Left lung (tissue), 10 donors: ENCODE measurements around the gene MYF6. TPM values are rescaled to one million over a fixed set of nuclear protein-coding genes. Genes with fewer than 3 reads are reported as not detected.

Source experiments
- ATAC-seq: fragments of 200-7000 bp; cut with Tn5 transposase; one replicate; pipeline ENCODE4 v1.9.1; 2020; ENCODE audit warnings: moderate library complexity
- DNase-seq, 4 donors: peaks; one replicate each; pipeline ENCODE4 v3.0.0-alpha.2; 2013 to 2020
- H3K27ac ChIP-seq, 2 donors: fragments of 200-600 bp; sonication (generic) in 1 of 2; one replicate each; pipeline versions ENCODE4 v1.5.0 to v1.8.0; 2020 to 2021
- H3K27me3 ChIP-seq, 2 donors: fragments of 200-600 bp; sonication (generic) in 1 of 2; one replicate each; pipeline versions ENCODE4 v1.5.0 to v1.8.0; 2020 to 2021
- H3K36me3 ChIP-seq, 2 donors: fragments of 200-600 bp; sonication (generic) in 1 of 2; one replicate each; pipeline versions ENCODE4 v1.5.0 to v1.8.0; 2020 to 2021
- H3K4me1 ChIP-seq, 2 donors: fragments of 200-600 bp; one replicate each; pipeline ENCODE4 v1.8.0; 2021
- H3K4me3 ChIP-seq, 2 donors: fragments of 200-600 bp; sonication (generic) in 1 of 2; one replicate each; pipeline versions ENCODE4 v1.5.0 to v1.8.0; 2020 to 2021; ENCODE audit warnings: mild to moderate bottlenecking in 1 of 2
- H3K9me3 ChIP-seq, 2 donors: fragments of 200-600 bp; sonication (generic) in 1 of 2; one replicate each; pipeline versions ENCODE4 v1.5.0 to v1.8.0; 2020 to 2021
- intact Hi-C, 2 donors: fragments of 100-400 bp; cut with DNase I; formaldehyde crosslinking; loops; one replicate each; pipeline versions ENCODE4 v1.11.2 to v1.14.2; 2022
- polyA plus RNA-seq, 6 donors: library from polyadenylated mRNA; unstranded; fragments of 120-200 nt; gene quantifications; one replicate each; pipeline ENCODE4 v1.2.1, GENCODE V29; 2013; ENCODE audit not compliant: insufficient read length in 6 of 6
- total RNA-seq, 2 donors: library from RNA; stranded (reverse); fragmentation: NEBNext Ultra II Directional; extraction: Animal tissue kit (Norgen Biotek cat#: 25700); gene quantifications; one replicate each; pipeline ENCODE4 v1.2.1, GENCODE V29; 2021
- TF ChIP-seq, protein P1 (sequence below), 2 donors: fragments of 200-600 bp; sonication (generic) in 1 of 2; IDR thresholded peaks; one replicate each; pipeline versions ENCODE4 v1.5.0 to v1.8.0; 2021; ENCODE audit warnings: antibody characterized with exemption in 2 of 2
- donor health status: DM: no; HTN: yes; CAD: no.
- donor health status: DM: no; HTN: no; CAD: no.

MYF6 gene
- total and polyA plus RNA-seq, 8 donors, result 0.13 to 0.46 (median 0.24) TPM; not detected in 2

DNA sequence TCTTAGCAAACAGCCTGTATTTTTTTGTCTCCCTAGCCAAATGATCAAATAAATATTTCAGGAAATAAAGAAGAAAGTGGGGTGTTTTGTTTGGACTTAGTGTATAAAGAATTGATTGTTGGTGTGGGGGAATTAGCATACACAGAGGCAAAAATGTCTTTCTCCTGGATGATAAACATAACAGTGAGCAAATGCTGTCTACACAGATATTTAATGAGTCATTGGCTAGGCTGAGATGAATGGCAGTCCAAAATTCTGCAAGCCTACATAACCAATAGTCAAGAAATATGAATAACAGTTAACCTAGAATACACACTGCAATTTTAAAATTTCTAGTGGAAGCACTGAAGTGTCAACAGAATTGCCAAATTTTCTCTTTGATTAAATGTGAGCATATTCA, 45.0 kb downstream of the MYF6 start:
- no peak for ATAC-seq
- TF ChIP-seq, protein P1, sequence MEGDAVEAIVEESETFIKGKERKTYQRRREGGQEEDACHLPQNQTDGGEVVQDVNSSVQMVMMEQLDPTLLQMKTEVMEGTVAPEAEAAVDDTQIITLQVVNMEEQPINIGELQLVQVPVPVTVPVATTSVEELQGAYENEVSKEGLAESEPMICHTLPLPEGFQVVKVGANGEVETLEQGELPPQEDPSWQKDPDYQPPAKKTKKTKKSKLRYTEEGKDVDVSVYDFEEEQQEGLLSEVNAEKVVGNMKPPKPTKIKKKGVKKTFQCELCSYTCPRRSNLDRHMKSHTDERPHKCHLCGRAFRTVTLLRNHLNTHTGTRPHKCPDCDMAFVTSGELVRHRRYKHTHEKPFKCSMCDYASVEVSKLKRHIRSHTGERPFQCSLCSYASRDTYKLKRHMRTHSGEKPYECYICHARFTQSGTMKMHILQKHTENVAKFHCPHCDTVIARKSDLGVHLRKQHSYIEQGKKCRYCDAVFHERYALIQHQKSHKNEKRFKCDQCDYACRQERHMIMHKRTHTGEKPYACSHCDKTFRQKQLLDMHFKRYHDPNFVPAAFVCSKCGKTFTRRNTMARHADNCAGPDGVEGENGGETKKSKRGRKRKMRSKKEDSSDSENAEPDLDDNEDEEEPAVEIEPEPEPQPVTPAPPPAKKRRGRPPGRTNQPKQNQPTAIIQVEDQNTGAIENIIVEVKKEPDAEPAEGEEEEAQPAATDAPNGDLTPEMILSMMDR (IDR thresholded peaks at IDR 0.05), result no peak
- Histone ChIP-seq H3K27ac (no peak overlapping the region), H3K27me3 (no peaks in the 10 kb centered on the region), H3K36me3 (no peaks in the 10 kb centered on the region), H3K4me3 (no peak overlapping the region), H3K4me1 (no peaks in the 10 kb centered on the region), H3K9me3 (no peaks in the 10 kb centered on the region)
- no peak for DNase-seq
- intact Hi-C loops, result no loop called here

DNA sequence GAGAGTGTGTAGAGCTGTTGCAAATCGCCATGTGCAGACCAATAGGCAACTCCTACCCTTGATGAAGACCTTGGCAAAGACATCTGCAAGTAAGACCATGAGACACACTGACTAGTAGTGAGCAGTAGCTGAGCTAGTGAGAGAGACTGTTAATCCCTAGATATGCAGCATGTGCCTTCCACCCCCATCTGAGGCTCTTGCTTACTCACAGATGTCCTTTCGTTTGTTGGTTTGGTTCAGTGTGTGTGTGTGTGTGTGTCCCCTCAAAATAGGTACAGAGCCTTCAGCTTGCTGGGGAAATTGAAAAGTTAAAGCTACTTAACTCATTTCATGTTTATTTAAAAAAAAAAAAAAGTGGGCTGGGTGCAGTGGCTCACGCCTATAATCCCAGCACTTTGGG, 46.8 kb downstream of the MYF6 start:
- intact Hi-C loops, result no loop called here

DNA sequence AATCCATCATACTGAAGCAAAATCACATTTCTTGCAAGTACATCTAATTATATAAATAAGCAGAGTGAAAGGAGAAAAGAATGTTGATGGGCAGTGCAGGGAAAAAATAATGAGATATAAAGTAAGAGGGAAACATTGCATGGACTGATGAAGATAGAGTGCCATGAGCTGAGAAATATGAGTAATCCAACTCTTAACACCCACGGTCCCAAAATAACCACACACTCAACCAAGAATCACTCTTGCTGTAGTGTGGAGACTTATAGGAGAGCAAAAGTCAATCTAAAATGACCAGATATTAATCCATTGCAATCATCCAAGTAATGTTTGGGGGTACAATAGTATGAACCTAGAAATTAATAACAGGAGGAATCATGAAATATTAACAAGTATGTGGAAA, 49.4 kb downstream of the MYF6 start:
- Histone ChIP-seq H3K36me3 (no peaks in the 10 kb centered on the region), H3K4me3 (no peak overlapping the region), H3K4me1 (no peaks in the 10 kb centered on the region), H3K27me3 (no peaks in the 10 kb centered on the region), H3K9me3 (no peaks in the 10 kb centered on the region), H3K27ac (no peak overlapping the region)
- ATAC-seq (no peak), DNase-seq (no peak)
- intact Hi-C loops, result no loop called here
- TF ChIP-seq, protein P1 (IDR thresholded peaks at IDR 0.05), result no peak

More for the DNA sequence above, 46.8 kb downstream of the MYF6 start:
- Histone ChIP-seq H3K4me3 (no peak overlapping the region), H3K4me1 (no peaks in the 10 kb centered on the region), H3K36me3 (no peaks in the 10 kb centered on the region), H3K27ac (no peak overlapping the region), H3K9me3 (no peaks in the 10 kb centered on the region), H3K27me3 (no peaks in the 10 kb centered on the region)
- ATAC-seq, result no peak
- no peak for DNase-seq
- TF ChIP-seq, protein P1 (IDR thresholded peaks at IDR 0.05), result no peak

Other genes with a start within 250 kb of the MYF6 start
- not detected for gene MYF5, start 9.3 kb downstream of the MYF6 start, total RNA-seq
- gene MYF5, start 9.3 kb downstream of the MYF6 start, polyA plus RNA-seq, result not detected
- 10 to 100 TPM in 1 of 2 donors, 1 to 10 TPM in 1; 9.9 to 11.7 TPM for gene LIN7A, start 230.3 kb downstream of the MYF6 start, total RNA-seq
- gene LIN7A, start 230.3 kb downstream of the MYF6 start, polyA plus RNA-seq, result 10 to 100 TPM; 14.3 to 22.7 (median 19.3) TPM